ENCODE data around the gene PTPRG.

DNA sequence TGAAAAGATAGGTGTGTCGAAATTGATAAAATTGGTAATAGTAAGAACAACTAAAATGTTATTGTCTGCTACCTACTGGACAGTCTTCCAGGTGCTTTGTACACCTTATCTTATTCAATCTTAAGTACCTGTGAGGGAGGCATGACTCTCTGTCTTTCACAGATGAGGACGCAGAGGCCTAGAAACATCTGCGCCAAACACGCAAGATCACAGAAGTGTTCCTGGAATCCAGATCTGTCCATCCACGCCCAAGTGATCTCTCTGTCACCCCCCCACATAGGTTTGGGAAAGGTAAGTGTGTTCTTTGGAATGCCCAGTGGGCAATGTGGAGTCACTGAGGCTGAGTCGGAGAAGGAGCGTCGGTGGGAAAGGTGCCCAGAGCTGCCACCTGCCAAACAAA is 34.4 kb upstream of the PTPRG start:
- TF ChIP-seq POLR2AphosphoS5 (IDR thresholded peaks at IDR 0.05; ENCODE audit: low read depth, low read length) = no peak
- no peak for TF ChIP-seq POLR2A (IDR thresholded peaks at IDR 0.05; ENCODE audit: low read depth, low read length)
- no peak for TF ChIP-seq TAF1 (IDR thresholded peaks at IDR 0.05; ENCODE audit: borderline replicate concordance, low read depth, low read length)
